AG09319 (cell line): ENCODE data around the gene PIGU.

ENCODE experiments used
- DNase-seq: peaks from one replicate; pipeline ENCODE4 v3.0.0-alpha.2; 2010; ENCODE audit warnings: low read depth; ENCODE audit errors: extremely low read depth
- CTCF ChIP-seq: IDR thresholded peaks from 2 replicates; pipeline ENCODE4 v1.5.1; 2011; ENCODE audit warnings: low read depth, mild to moderate bottlenecking, inconsistent platforms, low read length, moderate library complexity

Gene PIGU

GRCh38 chr20:34583544-34583943, 93.3 kb downstream of the PIGU start:
- no peak for DNase-seq
- TF ChIP-seq CTCF: no peak

GRCh38 chr20:34582911-34583310, 94.0 kb downstream of the PIGU start:
- TF ChIP-seq CTCF: no peak
- DNase-seq: no peak

- DNase-seq: no peak
- no peak for TF ChIP-seq CTCF
Measured at GRCh38 chr20:34582221-34582620, 94.7 kb downstream of the PIGU start.

GRCh38 chr20:34581341-34582184, 95.3 kb downstream of the PIGU start:
- DNase-seq: no peak
- no peak for TF ChIP-seq CTCF

GRCh38 chr20:34579979-34580940, 96.6 kb downstream of the PIGU start:
- DNase-seq: no peak
- TF ChIP-seq CTCF: no peak

GRCh38 chr20:34579191-34579978, 97.5 kb downstream of the PIGU start:
- DNase-seq: peak; percentile 49
- TF ChIP-seq CTCF: peak; percentile 90
